ENCODE results near the gene SAFB. TPM values are rescaled to one million over a fixed set of nuclear protein-coding genes. Genes with fewer than 3 reads are reported as not detected.

Gene SAFB
- polyA plus RNA-seq, 3 donors, result 12.2 to 76.6 (median 23.1) TPM

GRCh38 chr19:5665781-5666513 lies 43.1 kb downstream of the SAFB start:
- Histone ChIP-seq H3K27me3 (ENCODE audit: control insufficient read depth in 2 of 2, insufficient read depth in 2 of 2, low read length in 2 of 2) (no peaks in the 10 kb centered on the region), H3K4me3 (replicated peaks in 1 of 3; ENCODE audit: low read depth in 2 of 3, low read length in 3 of 3) (no peak overlapping the region), H3K9me3 (replicated peaks in 1 of 2; ENCODE audit: control insufficient read depth in 1 of 2, insufficient read depth in 1 of 2, low read length in 2 of 2) (no peaks in the 10 kb centered on the region), H2AFZ (ENCODE audit: insufficient read depth, low read depth, low read length, poor library complexity, severe bottlenecking) (no peak overlapping the region), H3K4me2 (replicated peaks; ENCODE audit: extremely low read depth, low read length, poor library complexity, severe bottlenecking) (no peak overlapping the region), H3K79me2 (ENCODE audit: insufficient read depth, low read length) (no peaks in the 10 kb centered on the region), H4K20me1 (ENCODE audit: insufficient read depth, low read length) (peaks cover 74% of the 10 kb centered on the region), H3K36me3 (replicated peaks in 1 of 2; ENCODE audit: control insufficient read depth in 1 of 2, insufficient read depth in 2 of 2, low read length in 2 of 2) (peaks cover 88 to 95% of the 10 kb centered on the region in 2 donors), H3K27ac (ENCODE audit: low read depth in 1 of 2, low read length in 2 of 2) (no peak overlapping the region), H3K4me1 (ENCODE audit: control insufficient read depth in 1 of 2, insufficient read depth in 2 of 2, low read length in 2 of 2) (no peaks in the 10 kb centered on the region), H3K9ac (ENCODE audit: insufficient read depth, low read length, poor library complexity, severe bottlenecking) (no peak overlapping the region)
- WGBS (ENCODE audit: insufficient coverage), result 90% methylated on average over 6 of the region's 10 CpGs
- peaks cover 81 to 98% of the 10 kb centered on the region in 2 donors for H3K36me3 Mint-ChIP-seq
- peak overlapping the region in 2 of 7 donors; percentile 2 to 55 for H3K27ac Mint-ChIP-seq
- TF ChIP-seq CTCF (IDR thresholded peaks at IDR 0.05), result no peak
- no peaks in the 10 kb centered on the region for H3K9me3 Mint-ChIP-seq
- no peak for DNase-seq
- H3K4me3 Mint-ChIP-seq, result no peak overlapping the region
- no peaks in the 10 kb centered on the region for H3K27me3 Mint-ChIP-seq (ENCODE audit: low read depth in 3 of 3)
- H3K4me1 Mint-ChIP-seq, result no peaks in the 10 kb centered on the region
- intact Hi-C loops (cut with micrococcal nuclease), result no loop called here

GRCh38 chr19:5666921-5667610 lies 44.2 kb downstream of the SAFB start:
- Mint-ChIP-seq H3K4me3 (no peak overlapping the region), H3K9me3 (no peaks in the 10 kb centered on the region), H3K36me3 (peaks cover 75 to 96% of the 10 kb centered on the region in 2 donors), H3K4me1 (no peaks in the 10 kb centered on the region), H3K27me3 (ENCODE audit: low read depth in 3 of 3) (no peaks in the 10 kb centered on the region), H3K27ac (peak overlapping the region in 1 of 7 donors; percentile 55)
- Histone ChIP-seq H3K27ac (ENCODE audit: low read depth in 1 of 2, low read length in 2 of 2) (no peak overlapping the region), H3K9ac (ENCODE audit: insufficient read depth, low read length, poor library complexity, severe bottlenecking) (no peak overlapping the region), H2AFZ (ENCODE audit: insufficient read depth, low read depth, low read length, poor library complexity, severe bottlenecking) (no peak overlapping the region), H3K4me2 (replicated peaks; ENCODE audit: extremely low read depth, low read length, poor library complexity, severe bottlenecking) (no peak overlapping the region), H3K27me3 (ENCODE audit: control insufficient read depth in 2 of 2, insufficient read depth in 2 of 2, low read length in 2 of 2) (no peaks in the 10 kb centered on the region), H3K36me3 (replicated peaks in 1 of 2; ENCODE audit: control insufficient read depth in 1 of 2, insufficient read depth in 2 of 2, low read length in 2 of 2) (peaks cover 81 to 94% of the 10 kb centered on the region in 2 donors), H4K20me1 (ENCODE audit: insufficient read depth, low read length) (peaks cover 68% of the 10 kb centered on the region), H3K4me3 (replicated peaks in 1 of 3; ENCODE audit: low read depth in 2 of 3, low read length in 3 of 3) (no peak overlapping the region), H3K4me1 (ENCODE audit: control insufficient read depth in 1 of 2, insufficient read depth in 2 of 2, low read length in 2 of 2) (no peaks in the 10 kb centered on the region), H3K9me3 (replicated peaks in 1 of 2; ENCODE audit: control insufficient read depth in 1 of 2, insufficient read depth in 1 of 2, low read length in 2 of 2) (no peaks in the 10 kb centered on the region), H3K79me2 (ENCODE audit: insufficient read depth, low read length) (no peaks in the 10 kb centered on the region)
- DNase-seq, result no peak
- TF ChIP-seq CTCF (IDR thresholded peaks at IDR 0.05), result no peak
- intact Hi-C loops (cut with micrococcal nuclease), result no loop called here
- 96% methylated on average over 14 of the region's 26 CpGs for WGBS (ENCODE audit: insufficient coverage)

Data from CD14-positive monocyte (primary cell).